ENCODE measurements around the gene TNFAIP8L3.

The TNFAIP8L3 gene

DNA sequence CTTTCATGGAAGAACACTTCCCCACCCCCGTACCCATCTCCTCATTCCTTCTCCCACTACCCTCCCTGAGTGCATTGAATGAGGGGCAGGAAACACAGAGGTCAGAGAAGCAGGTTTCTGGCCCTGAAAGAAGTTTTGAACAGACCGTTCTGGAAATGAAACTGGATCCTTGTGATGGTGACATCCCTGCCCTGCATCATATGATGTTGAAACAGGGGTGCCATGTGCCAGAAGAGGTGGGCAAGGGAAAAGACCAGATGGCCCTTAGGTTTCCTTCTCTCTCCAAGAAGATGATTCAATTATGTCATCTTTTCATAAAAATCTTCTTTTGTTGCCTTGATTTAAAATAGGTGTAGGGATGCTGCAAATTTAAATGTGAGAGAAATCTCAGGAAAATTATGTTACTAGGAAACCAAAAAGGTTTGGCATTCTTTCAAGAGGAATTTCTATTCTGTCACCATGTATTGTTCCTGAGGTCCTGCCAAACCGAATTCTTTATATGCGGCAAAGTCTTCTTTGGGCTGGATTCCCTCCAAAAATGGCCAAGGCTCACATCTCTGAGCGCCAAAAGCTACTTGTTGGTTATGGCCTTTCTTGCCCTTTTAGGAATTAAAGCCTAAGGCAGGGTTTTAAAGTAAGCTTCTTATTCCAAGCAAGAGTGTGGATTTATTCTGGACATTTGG lies 19.9 kb upstream of the TNFAIP8L3 start:
- no peak for DNase-seq

DNA sequence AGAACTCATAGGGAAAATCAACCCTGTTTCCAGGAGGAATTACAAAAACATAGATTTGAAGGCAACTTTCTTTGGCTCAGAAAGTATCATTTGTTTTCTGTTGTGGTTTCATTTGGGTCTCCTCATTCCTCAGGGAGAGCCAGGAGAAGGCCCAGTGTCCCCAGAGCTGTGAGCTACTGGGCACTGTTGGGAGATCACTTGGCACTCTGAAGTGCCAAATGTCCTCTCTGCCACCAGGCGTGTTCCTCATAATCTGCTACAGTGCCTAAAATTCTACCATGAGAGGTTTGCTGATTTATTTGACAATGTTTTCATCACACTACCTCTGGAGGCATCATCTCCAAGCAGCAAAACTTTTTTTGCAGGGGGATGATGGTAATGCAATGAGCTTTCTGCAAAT lies 17.4 kb upstream of the TNFAIP8L3 start:
- DNase-seq, result no peak

DNA sequence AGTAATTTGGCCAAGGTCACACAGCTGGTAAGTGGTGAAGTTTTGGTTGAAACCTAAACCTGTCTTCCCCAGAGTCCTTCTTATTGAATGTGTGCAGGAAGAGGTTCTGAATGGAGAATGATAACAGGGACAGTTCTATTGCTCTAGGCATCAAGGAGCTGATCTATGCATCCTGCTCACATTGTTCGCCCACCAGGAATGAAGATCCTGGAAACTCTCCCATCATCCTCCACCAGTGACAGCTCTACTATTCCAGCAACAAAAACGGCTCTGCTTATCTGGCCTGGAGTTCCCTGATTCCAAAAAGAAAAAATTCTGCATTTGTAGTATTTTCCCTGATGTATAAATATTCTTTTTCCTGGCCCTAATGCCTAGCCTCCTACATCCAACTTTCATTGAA lies 16.4 kb upstream of the TNFAIP8L3 start:
- DNase-seq, result no peak

DNA sequence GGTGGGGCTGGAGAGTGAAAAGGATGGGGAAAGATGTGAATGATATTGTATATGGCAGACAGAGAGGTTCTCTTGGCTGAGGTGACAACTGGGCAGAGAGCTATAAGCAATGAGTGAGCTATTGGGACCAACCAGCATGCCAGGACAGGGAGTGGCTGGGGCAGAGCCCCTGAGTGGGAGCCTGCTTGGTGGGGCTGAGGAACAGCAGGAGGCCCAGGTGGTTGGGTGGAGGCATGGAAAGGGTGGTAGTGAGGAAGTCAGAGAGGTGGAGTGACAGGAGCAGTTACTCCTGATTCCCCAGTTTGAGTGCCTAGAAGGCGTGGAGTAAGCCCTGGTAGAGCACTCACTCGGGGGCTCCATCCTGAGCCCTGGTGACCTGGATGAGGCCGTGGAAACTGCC lies 15.5 kb upstream of the TNFAIP8L3 start:
- no peak for DNase-seq

DNA sequence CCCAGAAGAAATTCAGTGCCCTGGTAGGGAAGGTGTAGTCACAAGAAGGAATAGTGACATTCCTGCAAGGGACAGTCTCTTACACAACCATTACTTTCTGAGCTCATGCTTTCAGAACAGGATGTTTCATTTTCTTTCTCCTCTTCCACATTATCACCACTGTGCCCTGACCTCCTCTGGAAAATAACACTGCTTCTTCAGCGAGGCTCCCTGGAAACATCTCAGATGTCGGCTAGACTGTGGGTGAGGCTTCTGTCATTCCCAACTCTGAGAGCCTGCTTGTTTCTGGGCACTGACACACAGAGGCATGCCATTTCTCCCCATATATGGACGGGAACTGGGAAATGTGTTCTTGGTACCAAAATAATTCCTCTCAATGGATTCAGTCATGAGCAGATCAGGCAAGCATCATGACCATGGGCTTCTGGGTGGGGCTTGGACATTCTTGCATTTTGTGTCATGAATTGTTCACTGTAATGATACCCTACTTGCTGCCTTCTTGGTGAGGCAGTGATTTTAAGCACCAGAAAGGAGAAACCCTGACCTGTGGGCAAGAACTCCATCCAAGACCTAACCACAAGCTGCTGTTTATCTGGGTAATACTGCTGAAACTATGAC lies 14.3 kb upstream of the TNFAIP8L3 start:
- DNase-seq, result no peak

DNA sequence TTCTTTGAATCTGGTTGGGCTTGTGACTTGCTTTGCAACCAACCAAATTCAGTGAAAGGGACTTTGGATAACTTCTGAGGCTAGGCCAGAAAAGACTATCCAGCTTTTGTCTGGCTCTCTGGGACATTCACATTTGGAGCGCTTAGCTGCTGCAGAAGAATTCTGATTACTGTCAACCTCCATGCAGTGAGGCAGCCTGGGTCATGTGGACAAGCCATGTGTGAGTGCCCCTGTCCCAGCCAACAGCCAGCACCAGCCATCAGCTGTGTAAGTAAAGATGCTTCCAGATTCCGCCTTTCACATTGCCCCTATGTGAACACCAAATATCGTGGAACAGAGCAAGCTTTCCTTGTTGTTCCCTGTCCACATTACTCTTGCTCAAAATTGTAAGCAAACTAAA lies 12.9 kb upstream of the TNFAIP8L3 start:
- no peak for DNase-seq

DNA sequence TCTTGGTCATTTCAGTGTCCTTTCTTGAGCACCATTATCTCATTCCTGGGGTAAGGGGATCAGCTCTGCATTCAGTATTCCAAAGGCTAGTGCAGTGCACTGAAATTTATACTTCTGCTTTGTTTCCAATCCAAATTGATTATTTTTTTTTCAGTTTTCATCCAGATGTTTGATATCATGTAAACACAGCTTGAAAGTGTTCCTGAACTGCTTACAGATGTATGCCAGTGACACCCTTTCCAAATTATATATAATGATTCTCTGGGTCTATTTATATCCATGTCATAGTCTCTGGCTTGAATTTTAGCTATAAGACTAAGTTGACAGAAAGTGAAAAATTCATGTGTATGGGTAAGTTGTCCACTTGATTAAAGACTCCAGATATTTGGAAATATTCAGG lies 11.8 kb upstream of the TNFAIP8L3 start:
- DNase-seq, result no peak

DNA sequence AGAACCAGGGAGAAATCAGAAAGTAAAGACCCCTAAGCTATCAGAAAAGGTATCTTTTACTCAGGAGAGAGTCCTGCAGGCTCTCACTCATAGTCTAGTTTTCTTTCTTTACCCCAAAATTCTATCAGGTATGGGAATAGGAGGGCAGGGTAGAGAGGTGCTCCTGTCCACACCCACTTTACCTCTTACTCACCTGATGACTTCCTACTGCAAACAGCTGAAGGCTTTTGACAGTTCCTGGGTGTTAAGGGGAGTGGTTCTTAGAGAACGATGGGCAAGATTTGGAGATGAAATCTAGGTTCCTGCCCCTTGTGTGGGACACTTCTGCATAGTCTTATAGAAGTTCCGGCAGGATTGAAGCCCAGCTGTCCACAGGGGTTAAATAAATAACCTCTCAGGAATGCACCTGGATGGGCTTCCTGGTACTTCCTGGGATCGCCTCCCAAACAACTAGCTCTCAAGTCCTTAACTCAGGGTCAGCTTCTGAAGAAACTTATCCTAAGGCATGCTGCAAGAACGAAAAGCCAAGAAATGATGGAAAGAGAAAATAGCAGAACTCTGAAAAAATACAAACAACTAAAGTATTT lies 10.8 kb upstream of the TNFAIP8L3 start:
- DNase-seq, result no peak

DNA sequence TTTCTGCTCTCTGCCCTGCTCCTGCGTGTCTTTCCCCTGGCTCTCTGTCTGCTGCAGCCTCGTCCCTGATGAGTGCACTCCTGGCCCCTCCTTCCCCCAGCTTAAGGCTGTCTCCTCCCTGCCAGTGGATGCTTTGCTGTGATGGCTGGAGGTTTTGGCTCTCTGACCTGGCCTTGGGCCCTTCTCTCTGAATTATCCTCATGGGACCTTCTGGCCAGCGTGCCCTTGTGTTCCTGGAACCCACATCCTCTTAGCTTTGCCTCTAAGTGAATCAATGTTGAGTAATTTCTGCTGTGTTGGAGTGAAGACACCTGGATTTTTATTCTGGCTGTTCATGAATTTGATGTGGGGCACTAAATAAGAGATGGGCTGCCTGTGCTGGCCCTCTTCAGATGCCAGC lies 9.8 kb upstream of the TNFAIP8L3 start:
- no peak for DNase-seq

DNA sequence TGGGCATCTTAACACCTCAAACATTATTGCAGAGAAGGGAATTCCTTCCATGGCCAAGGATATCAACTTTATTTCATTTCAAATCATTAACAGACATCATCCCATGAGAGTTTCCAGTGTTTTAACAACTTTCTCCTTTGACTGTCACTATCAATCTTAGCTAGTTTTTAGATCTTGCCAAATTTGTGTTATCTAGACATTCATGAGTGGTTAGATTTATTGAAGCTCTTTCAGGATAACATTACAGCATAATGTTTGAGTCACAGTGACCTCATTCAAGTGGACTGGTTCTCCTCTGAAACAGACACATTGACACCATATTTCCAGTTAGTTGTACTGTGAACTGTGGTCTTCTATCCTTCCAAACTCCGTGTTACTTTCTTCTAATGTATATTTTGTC lies 8.6 kb upstream of the TNFAIP8L3 start:
- DNase-seq, result no peak

DNA sequence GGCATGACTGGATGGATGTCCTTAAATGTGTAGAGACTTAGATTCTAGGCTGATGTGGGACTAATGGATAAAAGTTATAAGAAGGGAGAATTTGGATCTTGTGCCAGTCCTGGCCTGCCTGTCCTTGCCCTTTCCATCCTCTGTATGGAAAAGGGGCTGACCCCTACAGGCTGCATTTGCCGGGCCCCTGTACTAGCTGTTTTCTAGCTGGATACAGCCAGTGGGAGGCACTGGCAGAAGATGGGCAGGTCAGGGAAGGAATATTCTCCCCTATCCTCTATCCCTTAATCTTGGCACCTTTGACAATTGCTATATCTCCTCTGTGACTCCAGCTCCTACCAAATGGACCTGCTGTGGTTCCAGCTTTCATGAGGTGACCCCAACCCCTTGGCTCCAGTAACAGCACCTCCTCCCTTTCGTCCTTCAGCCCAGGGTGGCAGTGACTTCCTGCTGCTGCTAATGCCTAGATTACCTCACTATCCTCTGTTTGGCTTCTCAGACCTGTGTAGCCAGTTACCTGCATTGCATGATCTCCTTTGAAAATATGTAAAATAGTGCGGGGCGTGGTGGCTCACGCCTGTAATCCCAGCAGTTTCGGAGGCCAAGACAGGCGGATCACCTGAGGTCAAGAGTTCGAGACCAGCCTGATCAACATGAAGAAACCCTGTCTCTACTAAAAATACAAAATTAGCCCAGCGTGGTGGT lies 6.2 kb upstream of the TNFAIP8L3 start:
- no peak for DNase-seq

DNA sequence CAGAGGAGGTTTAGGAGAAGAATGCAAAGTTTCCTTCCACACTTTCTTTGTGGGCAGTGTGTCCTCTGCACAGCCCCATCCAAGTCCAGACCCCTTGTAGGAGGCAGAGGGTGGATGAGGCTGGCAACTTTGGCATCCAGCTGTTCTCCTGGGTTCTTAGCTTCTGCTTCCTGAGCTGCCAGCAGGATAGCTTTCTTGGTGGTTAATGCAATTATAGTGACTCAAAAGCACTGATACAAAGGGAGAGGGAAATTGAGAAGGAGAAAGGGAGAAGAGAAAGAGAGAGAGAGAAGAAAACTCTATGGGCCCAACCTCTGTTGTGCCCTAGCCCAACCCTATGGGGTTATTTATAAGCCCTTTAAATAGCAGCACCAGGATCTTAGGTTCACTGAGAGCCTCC lies 4.5 kb upstream of the TNFAIP8L3 start:
- DNase-seq, result no peak

DNA sequence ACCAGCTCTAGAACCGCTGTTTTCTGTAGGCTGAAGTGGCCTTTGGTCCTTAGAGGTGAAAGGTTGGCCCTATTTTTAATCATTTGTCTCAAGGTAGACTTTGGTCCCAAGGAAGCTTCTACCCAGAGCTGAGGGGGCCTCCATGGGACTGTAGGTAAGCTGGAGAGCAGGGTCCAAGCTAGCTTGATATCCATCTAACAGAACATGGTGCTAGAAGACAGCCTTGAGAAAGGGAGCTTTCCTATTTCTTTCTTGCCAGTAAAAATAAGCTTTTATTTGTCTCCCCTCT lies 3.6 kb upstream of the TNFAIP8L3 start:
- no peak for DNase-seq

DNA sequence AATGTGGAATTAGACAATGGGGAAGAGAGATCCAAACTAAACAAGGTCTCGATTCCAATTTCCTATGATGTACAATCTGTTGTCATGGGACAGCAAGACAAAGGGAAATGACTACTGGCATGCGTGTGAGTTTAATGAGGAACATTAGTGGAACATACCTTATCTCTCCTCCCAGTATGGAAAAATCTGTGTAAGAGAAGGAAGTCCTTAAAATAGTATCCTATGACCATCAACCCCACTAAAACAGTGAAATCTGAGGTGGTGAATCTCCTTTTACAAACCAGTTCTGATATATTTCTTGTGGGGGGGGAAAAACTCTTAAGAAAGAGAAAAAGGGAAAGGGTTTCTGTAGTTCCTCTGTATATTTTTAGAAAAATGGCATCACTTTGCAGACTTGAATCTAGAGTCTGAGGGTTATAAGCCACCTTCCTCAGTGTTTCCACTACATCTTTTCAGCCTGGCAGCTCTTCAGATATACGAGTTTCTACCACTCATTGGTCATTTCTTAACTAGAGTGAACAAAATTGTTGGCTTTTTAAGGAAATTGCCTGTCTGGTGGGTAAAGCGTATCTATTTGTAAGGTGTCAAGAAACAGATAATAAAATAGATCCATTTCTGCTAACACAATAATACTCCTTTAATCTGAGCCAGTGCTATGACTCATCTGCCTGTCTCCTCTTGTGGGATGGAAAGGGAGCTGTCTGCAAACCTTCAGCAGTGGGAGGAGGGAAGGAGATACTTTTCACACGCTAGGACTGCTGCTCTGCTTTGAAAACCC lies 3.0 kb upstream of the TNFAIP8L3 start:
- DNase-seq, result no peak

DNA sequence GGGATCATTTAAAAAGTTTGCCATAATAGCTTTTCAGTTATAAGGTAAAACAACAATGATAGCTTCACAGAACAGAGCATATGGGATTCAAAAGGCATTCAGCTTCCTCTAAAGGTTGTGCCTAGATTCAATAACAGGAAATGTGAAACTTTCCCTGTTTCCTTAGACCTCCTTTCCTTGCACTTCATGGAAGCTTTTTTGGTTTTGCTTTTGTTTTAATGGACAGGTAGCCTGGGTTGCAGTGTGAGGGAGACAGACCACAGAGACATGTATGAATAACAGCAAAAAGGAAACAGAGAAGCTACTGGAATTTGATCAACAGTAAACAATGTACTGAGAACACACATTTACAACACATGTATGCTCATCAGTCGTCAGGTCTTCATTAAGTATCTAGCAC lies 2.3 kb upstream of the TNFAIP8L3 start:
- DNase-seq, result no peak

DNA sequence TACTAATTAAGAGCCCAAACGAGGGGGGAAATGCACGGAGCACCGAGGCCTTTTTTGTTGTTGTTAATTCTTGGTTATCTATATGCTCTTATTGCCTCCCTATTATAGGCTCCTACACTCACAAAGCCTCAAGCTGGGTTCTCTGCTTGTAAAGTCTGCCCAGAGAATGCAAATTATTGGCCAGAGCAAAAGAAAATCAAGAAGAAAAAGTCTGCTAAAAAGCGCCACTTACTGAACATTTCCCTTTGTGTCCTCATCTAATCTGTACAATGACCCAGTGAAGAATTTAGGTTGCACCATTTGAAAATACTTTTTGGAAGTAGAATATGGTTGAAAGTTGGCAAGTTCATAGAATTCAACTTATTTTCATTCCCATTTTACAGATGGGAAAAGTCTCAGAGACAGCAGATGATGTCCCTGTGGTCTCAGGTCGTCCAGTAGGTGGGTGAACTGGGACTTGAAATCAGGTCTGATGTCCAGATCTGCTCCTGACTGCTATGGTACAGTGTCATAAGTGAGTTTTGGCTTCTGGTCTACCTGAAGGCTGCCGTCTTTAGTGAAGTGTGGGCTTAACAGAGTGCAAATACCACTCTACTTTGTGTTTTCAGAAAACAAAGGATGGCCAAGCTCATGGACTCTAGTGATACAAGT lies 1.1 kb upstream of the TNFAIP8L3 start:
- no peak for DNase-seq

DNA sequence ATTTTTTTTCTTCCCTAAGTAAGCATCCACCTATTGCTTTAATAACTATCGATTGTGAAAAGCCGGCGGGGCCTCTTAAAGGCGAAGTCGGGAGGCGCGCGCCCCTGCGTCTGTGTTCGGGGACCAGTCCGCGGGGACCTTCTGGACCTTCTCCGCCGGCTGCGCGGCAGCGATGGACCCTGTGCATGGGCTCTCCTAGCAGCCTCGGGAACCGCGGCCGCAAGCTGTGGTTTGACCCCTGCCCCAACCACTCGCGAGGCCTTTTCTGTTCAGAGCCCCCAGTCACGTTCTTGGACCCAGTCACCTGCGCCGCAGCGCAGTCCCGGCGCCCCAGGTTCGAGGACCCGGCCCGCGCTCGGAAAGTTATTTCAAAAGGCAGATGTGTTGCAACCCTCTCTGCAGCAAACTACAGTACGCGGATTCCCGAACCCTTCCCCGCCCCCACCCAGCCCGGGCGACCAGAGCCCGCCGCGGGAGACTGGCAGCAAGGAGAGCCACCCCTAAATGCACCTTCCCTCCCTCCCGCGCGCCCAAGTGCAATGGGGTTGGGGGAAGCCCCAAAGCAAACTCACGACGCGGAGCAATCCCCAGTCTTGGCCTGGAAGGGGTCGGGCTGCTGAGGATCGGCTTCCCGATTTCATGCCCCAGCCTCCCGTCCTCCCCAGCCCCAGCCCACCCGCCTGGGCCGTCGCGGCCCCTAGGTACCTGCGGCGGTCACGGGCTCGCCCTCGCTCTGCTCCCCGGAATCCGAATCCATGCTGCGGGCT lies 684 bp downstream of the TNFAIP8L3 start:
- DNase-seq, result no peak

DNA sequence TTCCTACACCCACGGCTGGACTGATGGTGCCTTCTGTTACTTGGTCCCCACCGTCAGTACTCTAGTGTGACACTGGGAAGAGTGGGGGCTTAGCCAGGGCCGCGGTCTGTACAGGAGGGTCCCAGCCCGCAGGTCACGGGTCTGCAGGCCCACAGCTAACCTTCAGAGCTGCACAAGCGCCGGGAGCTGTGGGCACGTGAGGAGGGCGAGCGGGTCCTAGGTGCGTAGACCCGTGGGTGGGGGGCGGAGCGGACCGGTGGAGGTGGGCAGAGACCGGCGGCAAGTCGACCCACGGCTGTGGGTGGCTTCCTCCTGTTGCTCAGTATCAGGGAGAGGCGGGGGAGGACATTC lies 1.2 kb downstream of the TNFAIP8L3 start:
- DNase-seq, result no peak

DNA sequence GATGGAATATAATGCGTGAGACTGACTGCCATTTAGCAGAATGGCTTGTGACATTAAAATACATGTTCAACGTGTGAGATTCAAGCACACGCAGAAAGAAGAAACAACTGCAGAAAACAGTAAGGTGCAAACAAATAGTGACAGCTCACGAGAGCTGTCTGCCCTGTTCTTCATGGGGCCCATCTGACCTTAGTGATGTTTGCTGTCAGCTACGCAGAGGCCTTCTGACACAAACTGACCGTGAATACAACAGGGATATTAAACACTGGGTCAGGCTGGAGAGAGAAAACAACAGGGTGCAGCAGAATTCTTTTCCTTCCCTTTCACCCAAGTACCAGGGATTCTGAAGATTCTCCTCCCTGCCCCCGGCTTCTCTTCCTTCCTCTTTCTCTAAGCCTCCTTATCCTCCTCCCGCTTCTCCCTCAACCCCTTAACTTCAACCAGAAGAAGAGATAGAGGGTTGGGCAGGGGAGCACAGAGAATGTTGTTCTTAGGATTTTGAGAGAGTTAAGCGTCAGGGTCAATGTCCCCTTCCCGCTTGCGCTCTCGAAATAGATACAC lies 2.1 kb downstream of the TNFAIP8L3 start:
- DNase-seq, result no peak

DNA sequence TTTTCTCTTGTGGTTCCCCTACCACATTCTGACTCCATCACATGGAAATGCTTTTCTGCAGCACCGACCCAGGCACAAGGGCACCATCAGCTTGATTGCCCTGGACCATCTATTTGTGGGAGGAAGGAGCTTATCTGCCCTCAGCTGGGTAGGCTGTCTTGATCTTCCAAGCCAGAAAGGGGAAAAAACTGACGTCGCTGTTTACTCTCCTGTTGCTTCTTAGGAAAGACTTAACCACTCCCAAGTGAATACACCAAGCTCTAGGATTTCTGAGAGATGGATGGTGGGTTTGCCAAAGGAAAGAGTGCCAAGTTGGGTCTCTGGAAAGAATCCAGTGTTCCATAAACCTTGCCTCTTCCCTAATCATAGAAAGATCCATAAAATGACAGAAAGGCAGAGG lies 4.0 kb downstream of the TNFAIP8L3 start:
- DNase-seq, result no peak

DNA sequence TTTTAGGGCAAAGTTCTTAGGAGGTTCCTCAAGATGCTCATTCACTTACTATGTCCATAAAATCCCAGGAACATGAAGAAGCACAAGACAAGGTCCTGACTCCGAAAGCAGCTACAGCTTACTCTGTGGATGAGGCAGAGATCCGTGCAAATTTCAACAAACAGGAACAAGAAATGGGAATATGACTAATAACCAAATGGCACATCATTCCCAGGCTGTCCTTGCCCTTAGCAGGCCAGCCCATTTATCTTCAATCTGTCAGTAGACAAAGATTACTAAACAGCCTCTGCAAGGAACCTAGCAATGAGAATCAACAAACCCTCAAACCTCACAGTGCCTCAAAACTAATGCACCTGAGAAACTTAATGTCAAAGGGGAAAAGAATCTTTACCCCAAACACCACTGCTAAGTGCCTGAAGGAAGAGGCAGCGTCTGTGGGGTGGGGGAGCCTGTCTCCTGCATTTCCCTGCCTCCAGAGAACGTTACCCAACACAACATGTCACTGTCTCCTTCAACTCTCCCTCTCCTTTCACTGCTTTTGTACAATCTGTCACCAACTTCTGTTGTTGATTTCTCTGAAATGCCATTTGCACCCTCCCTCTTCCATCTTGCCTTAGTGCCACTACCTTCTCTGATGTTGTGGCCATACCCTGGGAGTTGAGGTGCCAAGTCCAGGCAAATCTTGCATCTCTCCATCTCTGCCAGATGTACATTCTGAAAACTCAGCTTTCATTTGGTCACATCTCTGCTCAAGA lies 4.8 kb downstream of the TNFAIP8L3 start:
- no peak for DNase-seq

All from T1000 (cell line).